ENCODE measurements around the gene DCAF7.

The DCAF7 gene

DNA sequence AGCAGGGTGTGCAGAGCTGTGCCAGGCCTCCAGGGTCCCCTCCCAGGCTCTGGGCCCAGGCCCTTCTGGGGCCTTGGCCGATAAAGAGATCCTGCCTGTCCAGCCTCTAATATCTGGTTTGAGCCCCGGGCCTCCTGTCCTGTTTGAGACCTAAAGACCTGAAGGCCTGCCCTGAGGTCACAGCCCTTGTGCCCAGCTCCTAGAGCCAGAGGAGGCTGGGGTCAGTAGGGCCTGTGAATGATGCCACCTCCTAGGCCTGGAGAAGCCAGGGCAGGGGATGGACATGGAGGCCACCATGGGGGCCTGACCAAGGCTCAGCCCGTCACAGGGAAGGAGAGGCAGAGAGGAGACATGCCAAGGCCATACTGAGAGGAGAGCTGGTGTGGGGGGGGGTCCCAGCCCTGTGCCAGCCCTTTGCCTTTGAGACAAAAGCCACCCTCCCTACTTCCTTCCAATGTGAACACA lies 19.7 kb upstream of the DCAF7 start:
- no peak for TF ChIP-seq JUND (IDR thresholded peaks at IDR 0.05; ENCODE audit: low read depth)
- in situ Hi-C loops (cut with HindIII; ENCODE audit: low pct_unique_long_range_greater_than_20kb, low sequenced_read_pairs), result no loop called here
- DNase-seq (ENCODE audit: low read depth in 1 of 2, low spot score in 1 of 2), result no peak

DNA sequence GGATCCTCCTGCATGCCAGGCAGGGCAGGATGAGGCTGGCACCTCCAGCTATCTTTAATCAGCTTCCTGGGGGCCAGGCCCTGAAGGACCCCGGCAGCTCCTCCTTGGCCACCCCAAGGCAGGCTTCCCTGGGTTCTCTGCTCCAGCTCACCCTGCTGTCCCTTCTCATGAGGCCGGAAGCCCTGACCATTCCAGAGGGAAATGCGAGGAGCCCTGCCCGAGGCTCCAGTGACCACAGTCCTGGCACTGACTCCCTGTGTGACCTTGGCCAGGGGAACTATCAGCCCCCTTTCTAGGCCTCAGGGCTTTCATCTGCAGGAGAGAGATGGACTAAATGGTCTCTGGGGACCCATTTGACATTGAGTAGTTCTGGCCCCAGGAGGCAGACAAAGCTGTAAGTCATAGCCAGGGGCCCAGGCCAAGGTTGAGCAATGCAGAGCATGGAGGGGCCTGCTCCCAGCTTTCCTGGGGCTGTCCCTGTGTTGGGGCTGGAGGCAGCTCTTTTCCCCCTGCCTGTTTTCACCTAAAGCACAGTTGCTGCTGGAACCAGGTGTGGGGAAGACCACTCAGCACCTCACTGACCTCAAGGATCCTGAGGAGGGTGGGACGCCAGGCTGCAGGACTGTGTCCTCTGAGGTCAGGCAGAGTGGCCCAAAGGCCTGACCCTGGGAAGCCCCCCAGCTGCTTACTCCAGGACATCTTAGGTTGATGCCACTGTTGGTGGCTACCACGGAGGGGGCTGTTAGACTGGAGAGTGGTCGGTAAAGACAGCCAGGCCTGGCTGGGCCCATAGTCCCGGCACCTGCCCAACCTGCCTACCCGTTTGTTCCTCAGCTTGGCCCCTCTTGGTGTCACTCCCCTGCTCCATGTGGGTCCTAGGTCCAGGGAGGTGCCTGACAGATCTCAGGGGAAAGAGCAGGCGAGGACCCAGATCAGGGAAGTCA lies 19.0 kb upstream of the DCAF7 start:
- TF ChIP-seq JUND (IDR thresholded peaks at IDR 0.05; ENCODE audit: low read depth), result no peak
- no peak for DNase-seq (ENCODE audit: low read depth in 1 of 2, low spot score in 1 of 2)
- in situ Hi-C loops (cut with HindIII; ENCODE audit: low pct_unique_long_range_greater_than_20kb, low sequenced_read_pairs), result no loop called here

DNA sequence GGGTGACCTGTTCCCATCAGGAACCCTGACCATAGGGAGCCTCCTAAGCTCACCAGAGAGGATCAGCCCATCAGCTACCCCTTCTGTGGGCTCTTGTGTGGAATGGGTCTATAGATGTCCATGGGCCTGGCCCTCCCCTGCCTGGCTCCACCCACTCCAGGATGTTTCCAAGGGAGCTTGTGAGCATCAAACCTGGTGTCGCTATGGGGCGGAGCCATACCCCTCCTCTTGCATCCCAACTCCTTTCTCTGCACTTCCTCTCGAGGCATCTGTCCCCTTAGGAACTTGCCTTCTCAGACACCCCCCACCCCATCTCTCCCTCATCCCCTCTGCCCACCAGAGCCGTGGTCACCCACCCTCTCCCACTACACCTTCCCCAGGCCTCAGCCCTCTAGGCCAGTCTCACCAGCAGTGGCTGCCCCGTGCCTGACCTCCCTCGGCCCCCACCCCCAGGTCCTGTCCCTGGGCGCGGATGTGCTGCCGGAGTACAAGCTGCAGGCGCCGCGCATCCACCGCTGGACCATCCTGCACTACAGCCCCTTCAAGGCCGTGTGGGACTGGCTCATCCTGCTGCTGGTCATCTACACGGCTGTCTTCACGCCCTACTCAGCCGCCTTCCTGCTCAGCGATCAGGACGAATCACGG lies 16.7 kb upstream of the DCAF7 start:
- DNase-seq (ENCODE audit: low read depth in 1 of 2, low spot score in 1 of 2), result no peak
- no peak for TF ChIP-seq JUND (IDR thresholded peaks at IDR 0.05; ENCODE audit: low read depth)
- in situ Hi-C loops (cut with HindIII; ENCODE audit: low pct_unique_long_range_greater_than_20kb, low sequenced_read_pairs), result no loop called here

DNA sequence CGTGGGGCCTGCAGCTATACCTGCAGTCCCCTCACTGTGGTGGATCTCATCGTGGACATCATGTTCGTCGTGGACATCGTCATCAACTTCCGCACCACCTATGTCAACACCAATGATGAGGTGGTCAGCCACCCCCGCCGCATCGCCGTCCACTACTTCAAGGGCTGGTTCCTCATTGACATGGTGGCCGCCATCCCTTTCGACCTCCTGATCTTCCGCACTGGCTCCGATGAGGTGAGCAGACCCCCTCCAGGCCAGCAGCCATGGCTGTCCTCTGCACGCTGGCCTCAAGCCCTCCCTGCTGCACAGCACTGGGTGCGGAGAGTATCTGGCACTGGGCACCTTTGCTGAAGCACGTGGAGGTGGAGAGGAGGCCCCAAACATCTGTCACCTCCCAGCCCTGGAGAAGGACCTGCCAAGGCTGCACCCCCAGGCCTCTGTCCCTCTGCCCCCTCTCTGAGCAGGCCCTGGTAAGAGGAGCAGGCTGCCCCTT lies 16.2 kb upstream of the DCAF7 start:
- no peak for DNase-seq (ENCODE audit: low read depth in 1 of 2, low spot score in 1 of 2)
- TF ChIP-seq JUND (IDR thresholded peaks at IDR 0.05; ENCODE audit: low read depth), result no peak
- in situ Hi-C loops (cut with HindIII; ENCODE audit: low pct_unique_long_range_greater_than_20kb, low sequenced_read_pairs), result no loop called here

DNA sequence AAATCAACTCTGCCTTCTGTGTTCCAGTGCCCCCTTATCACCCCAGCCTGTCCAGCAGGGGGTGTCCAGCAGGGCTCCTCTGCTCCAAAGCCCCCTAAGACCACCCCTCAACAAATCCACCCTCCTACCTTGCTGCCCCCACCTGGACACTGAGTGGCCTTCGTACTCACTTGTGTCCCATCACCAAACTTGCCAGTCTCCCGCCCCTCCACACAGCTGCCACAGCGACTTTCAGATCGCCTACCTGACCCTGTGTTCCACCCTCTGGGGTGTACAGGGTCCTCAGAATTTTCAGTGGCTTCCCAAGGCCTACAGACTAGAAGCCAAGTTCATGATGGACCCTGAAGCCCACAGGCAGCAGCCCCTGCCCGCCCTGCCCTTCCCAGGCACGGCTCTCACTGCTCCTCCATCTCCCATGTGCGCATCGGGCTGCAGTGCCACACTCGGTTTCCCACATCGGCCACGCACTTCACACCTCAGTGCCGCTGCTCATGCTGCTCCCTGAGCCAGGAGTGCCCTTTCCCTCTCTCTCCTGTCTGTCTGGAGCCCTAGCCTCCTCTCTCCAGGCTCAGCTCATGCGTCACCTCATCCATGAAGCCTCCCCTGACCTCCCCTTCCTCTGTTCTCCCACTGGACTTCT lies 15.3 kb upstream of the DCAF7 start:
- DNase-seq (ENCODE audit: low read depth in 1 of 2, low spot score in 1 of 2), result no peak
- no peak for TF ChIP-seq JUND (IDR thresholded peaks at IDR 0.05; ENCODE audit: low read depth)
- in situ Hi-C loops (cut with HindIII; ENCODE audit: low pct_unique_long_range_greater_than_20kb, low sequenced_read_pairs), result no loop called here

GRCh38 chr17:63535640-63536039 lies 14.6 kb upstream of the DCAF7 start:
- TF ChIP-seq JUND (IDR thresholded peaks at IDR 0.05; ENCODE audit: low read depth), result no peak
- in situ Hi-C loops (cut with HindIII; ENCODE audit: low pct_unique_long_range_greater_than_20kb, low sequenced_read_pairs), result no loop called here
- DNase-seq (ENCODE audit: low read depth in 1 of 2, low spot score in 1 of 2), result no peak

DNA sequence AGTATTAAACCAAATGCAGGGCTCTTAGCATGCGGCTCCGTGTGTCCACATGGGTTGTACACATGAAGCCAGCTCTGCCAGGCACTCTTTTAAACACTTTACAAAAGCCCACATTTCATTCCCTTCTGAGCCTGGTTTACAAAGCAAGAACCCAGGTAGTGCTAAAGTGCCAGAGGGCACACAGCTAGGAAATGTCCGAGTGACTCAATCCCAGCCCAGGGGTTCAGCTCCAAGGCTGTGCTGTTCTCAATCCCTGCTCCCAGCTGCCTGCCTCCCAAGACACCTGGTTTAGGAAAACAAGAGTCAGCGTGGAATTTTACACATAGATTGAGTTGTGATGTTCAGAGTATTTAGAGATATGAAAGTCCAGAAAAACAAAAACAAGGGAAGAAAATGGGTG lies 13.3 kb upstream of the DCAF7 start:
- no peak for TF ChIP-seq JUND (IDR thresholded peaks at IDR 0.05; ENCODE audit: low read depth)
- in situ Hi-C loops (cut with HindIII; ENCODE audit: low pct_unique_long_range_greater_than_20kb, low sequenced_read_pairs), result no loop called here
- DNase-seq (ENCODE audit: low read depth in 1 of 2, low spot score in 1 of 2), result no peak

DNA sequence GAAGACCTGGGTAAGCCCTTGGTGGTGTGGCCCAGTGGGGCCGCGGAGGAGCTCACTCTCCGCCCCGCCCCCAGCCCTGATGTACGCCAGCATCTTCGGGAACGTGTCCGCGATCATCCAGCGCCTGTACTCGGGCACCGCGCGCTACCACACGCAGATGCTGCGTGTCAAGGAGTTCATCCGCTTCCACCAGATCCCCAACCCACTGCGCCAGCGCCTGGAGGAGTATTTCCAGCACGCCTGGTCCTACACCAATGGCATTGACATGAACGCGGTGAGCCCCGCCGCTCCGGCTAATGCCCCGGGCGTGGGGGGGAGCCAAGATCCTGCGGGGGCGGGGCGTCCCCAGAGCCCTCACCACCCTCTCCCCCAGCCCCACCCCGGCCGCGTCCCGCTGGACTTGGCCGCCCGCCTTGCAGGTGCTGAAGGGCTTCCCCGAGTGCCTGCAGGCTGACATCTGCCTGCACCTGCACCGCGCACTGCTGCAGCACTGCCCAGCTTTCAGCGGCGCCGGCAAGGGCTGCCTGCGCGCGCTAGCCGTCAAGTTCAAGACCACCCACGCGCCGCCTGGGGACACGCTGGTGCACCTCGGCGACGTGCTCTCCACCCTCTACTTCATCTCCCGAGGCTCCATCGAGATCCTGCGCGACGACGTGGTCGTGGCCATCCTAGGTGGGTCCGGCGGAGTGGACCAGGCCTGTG lies 12.1 kb upstream of the DCAF7 start:
- no peak for TF ChIP-seq JUND (IDR thresholded peaks at IDR 0.05; ENCODE audit: low read depth)
- DNase-seq (ENCODE audit: low read depth in 1 of 2, low spot score in 1 of 2), result no peak
- in situ Hi-C loops (cut with HindIII; ENCODE audit: low pct_unique_long_range_greater_than_20kb, low sequenced_read_pairs), result no loop called here

DNA sequence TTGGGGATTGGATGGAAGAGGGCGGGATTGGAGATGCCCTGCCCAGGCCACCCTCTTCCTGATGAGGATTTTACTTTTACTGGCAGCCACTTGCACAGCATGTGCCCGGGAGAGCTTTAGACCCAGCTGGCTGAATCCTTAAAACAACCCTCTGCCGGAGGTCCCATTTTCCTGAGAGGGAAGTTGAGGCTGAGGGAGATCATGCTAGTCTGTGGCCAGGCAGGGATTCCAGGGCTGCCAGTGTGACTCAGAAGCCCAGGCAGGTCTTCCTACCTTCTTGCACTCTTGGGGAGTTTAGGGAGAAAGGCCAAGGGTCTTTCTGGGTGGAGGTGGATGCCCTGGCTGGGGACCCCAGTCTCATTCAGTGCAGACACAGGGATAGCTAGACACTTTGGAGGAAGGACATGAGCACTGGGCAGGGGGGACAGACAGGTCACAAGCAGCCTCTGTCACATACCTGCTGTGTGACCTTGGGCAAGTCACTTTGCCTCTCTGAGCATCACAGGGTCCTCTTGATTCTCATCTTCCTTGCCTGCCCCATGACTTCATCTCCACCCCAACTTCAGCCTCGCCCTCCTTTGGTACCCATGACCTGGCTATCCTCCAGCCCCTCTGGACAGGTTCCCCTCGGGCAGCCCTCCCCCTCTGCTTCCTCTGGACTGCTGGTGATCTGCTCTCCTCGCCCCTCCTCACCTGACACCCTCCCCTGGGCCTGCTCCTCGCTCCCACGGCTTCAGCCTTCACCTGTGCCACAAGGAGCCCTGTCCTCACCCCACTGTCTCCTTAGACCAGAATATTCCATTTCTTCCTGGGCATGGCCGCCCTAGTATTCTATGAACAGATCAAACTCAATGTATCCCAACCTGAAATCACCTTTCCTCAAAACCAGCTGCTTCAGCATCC lies 11.3 kb upstream of the DCAF7 start:
- no peak for DNase-seq (ENCODE audit: low read depth in 1 of 2, low spot score in 1 of 2)
- in situ Hi-C loops (cut with HindIII; ENCODE audit: low pct_unique_long_range_greater_than_20kb, low sequenced_read_pairs), result no loop called here
- no peak for TF ChIP-seq JUND (IDR thresholded peaks at IDR 0.05; ENCODE audit: low read depth)

DNA sequence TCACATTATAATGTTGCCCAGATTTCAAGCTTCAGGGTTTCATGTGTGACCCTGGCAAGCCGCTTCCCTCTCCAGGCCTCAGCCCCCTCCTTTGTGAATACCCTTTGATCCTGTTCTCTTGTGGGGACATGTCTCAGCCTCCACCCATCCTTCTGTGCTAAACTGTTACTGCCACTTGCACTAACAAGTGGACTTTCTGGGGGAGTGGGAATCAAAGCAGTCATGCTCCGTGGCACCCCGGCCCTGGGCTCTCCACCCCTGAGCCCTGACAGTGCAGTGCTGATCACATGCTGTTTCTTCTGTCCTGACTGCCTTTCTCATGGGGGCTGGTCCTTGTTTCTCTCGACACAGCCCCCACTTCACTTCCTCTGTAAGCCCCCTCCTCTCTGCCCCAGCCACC lies 9.7 kb upstream of the DCAF7 start:
- TF ChIP-seq JUND (IDR thresholded peaks at IDR 0.05; ENCODE audit: low read depth), result no peak
- in situ Hi-C loops (cut with HindIII; ENCODE audit: low pct_unique_long_range_greater_than_20kb, low sequenced_read_pairs), result no loop called here
- no peak for DNase-seq (ENCODE audit: low read depth in 1 of 2, low spot score in 1 of 2)

- no peak for DNase-seq (ENCODE audit: low read depth in 1 of 2, low spot score in 1 of 2)
- in situ Hi-C loops (cut with HindIII; ENCODE audit: low pct_unique_long_range_greater_than_20kb, low sequenced_read_pairs), result no loop called here
- no peak for TF ChIP-seq JUND (IDR thresholded peaks at IDR 0.05; ENCODE audit: low read depth)
Measured at GRCh38 chr17:63542218-63542545, 8.1 kb upstream of the DCAF7 start.
